NB4 (cell line): ENCODE measurements around the gene RNF145.

Experiments
- DNase-seq: peaks from one replicate; pipeline ENCODE4 v3.0.0; 2010; ENCODE audit warnings: low read depth
- H3K4me3 ChIP-seq: one replicate; pipeline ENCODE4 v1.5.1; 2011; ENCODE audit warnings: mild to moderate bottlenecking, low read depth, low read length, moderate library complexity
- MAX ChIP-seq: IDR thresholded peaks from 2 replicates; pipeline ENCODE4 v1.6.1; 2011; ENCODE audit warnings: low read depth, low read length
- MYC ChIP-seq: IDR thresholded peaks from 2 replicates; pipeline ENCODE4 v1.6.1; 2011; ENCODE audit warnings: low read depth, low read length
- POLR2A ChIP-seq: IDR thresholded peaks from 2 replicates; pipeline ENCODE4 v1.6.1; 2011; ENCODE audit warnings: mild to moderate bottlenecking; ENCODE audit not compliant: insufficient read length; ENCODE audit errors: extremely low read depth
- TF ChIP-seq, protein P1 (sequence below): IDR thresholded peaks from one replicate; pipeline ENCODE4 v1.5.1; 2012; ENCODE audit warnings: low read depth, low read length

Gene RNF145

DNA sequence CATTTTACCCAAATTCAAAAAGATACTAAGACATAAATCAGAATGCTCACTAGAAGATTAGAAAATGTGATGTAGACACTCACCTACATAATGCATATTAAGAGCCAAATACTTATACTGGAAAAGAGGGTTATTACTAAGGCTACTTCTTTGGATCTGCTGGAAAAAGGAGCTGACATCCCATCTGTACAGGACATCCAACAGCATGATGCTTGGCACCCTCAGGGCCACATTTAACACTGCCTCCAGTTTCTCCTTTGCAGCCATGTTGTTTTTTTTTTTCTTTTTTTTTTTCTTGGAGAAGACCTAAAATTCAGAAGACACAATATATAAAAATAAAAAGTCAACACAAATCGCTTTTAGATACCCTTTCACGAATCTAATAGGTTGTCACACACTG is 6.0 kb downstream of the RNF145 start:
- DNase-seq = no peak
- no peak overlapping the region for H3K4me3 ChIP-seq
- TF ChIP-seq, protein P1, sequence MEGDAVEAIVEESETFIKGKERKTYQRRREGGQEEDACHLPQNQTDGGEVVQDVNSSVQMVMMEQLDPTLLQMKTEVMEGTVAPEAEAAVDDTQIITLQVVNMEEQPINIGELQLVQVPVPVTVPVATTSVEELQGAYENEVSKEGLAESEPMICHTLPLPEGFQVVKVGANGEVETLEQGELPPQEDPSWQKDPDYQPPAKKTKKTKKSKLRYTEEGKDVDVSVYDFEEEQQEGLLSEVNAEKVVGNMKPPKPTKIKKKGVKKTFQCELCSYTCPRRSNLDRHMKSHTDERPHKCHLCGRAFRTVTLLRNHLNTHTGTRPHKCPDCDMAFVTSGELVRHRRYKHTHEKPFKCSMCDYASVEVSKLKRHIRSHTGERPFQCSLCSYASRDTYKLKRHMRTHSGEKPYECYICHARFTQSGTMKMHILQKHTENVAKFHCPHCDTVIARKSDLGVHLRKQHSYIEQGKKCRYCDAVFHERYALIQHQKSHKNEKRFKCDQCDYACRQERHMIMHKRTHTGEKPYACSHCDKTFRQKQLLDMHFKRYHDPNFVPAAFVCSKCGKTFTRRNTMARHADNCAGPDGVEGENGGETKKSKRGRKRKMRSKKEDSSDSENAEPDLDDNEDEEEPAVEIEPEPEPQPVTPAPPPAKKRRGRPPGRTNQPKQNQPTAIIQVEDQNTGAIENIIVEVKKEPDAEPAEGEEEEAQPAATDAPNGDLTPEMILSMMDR = no peak
- no peak for TF ChIP-seq MAX
- no peak for TF ChIP-seq POLR2A
- no peak for TF ChIP-seq MYC

- no peak for DNase-seq
- no peak overlapping the region for H3K4me3 ChIP-seq
These were observed 7.2 kb downstream of the RNF145 start for GRCh38 chr5:159202151-159202550.

DNA sequence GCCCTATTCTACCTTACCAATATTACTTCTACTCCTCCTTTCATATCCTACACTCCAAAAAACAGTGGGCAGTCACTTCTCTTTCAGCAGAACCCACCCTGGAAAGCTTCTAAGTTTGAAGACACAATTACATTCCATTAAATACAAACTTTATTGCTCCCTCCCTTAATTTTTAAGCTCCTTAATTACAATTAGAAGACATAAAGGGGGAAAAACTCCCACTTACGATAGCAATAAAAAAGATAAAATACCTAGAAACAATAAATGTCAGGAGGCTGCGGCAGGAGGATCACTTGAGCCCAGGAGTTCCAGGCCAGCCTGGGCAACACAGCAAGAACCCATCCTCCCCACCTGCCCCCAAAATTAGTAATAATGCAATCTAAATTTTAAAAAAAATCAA is 9.6 kb downstream of the RNF145 start:
- no peak for DNase-seq
- H3K4me3 ChIP-seq = no peak overlapping the region
- TF ChIP-seq, protein P1 = no peak
- no peak for TF ChIP-seq POLR2A
- TF ChIP-seq MYC = no peak
- TF ChIP-seq MAX = no peak

More at GRCh38 chr5:159202151-159202550, 7.2 kb downstream of the RNF145 start:
- TF ChIP-seq MAX (no peak), MYC (no peak), POLR2A (no peak)
- TF ChIP-seq, protein P1 = no peak

- peak; percentile 8 for DNase-seq
- no peak overlapping the region for H3K4me3 ChIP-seq
- TF ChIP-seq MAX (no peak), POLR2A (no peak), MYC (no peak)
- TF ChIP-seq, protein P1 = no peak
These were observed 10.1 kb downstream of the RNF145 start for GRCh38 chr5:159199225-159199624.

GRCh38 chr5:159198063-159199036 is 11.0 kb downstream of the RNF145 start:
- peak; percentile 51 for DNase-seq
- TF ChIP-seq POLR2A (no peak), MYC (no peak), MAX (no peak)
- TF ChIP-seq, protein P1 = no peak
- H3K4me3 ChIP-seq = no peak overlapping the region
